ENCODE data around the gene ZNF277. TPM values are rescaled to one million over a fixed set of nuclear protein-coding genes. Genes with fewer than 3 reads are reported as not detected.

The ZNF277 gene
- total RNA-seq, 1 donor from 2014 or later = 23.7 TPM

GRCh38 chr7:112185005-112185834 lies 21.3 kb upstream of the ZNF277 start:
- H3K4me3 Mint-ChIP-seq = no peak overlapping the region

GRCh38 chr7:112186300-112186699 lies 20.2 kb upstream of the ZNF277 start:
- peaks cover 22% of the 10 kb centered on the region for H3K4me1 Mint-ChIP-seq
- TF ChIP-seq CTCF (IDR thresholded peaks at IDR 0.05; ENCODE audit: unreplicated experiment) = no peak

More at GRCh38 chr7:112185005-112185834, 21.3 kb upstream of the ZNF277 start:
- H3K4me1 Mint-ChIP-seq = peaks cover 22% of the 10 kb centered on the region
- no peak for DNase-seq (ENCODE audit: low spot score in 2 of 2, unreplicated experiment in 2 of 2)
- H3K9me3 Mint-ChIP-seq = no peaks in the 10 kb centered on the region
- no peaks in the 10 kb centered on the region for H3K27me3 Mint-ChIP-seq (ENCODE audit: low read depth)
- no peaks in the 10 kb centered on the region for H3K36me3 Mint-ChIP-seq
- TF ChIP-seq CTCF (IDR thresholded peaks at IDR 0.05; ENCODE audit: unreplicated experiment) = no peak
- H3K27ac Mint-ChIP-seq = no peak overlapping the region

GRCh38 chr7:112188257-112188656 lies 18.2 kb upstream of the ZNF277 start:
- peaks cover 12% of the 10 kb centered on the region for H3K4me1 Mint-ChIP-seq
- no peaks in the 10 kb centered on the region for H3K36me3 Mint-ChIP-seq
- no peaks in the 10 kb centered on the region for H3K9me3 Mint-ChIP-seq
- TF ChIP-seq CTCF (IDR thresholded peaks at IDR 0.05; ENCODE audit: unreplicated experiment) = no peak
- no peak for DNase-seq (ENCODE audit: low spot score in 2 of 2, unreplicated experiment in 2 of 2)
- no peak overlapping the region for H3K4me3 Mint-ChIP-seq
- no peaks in the 10 kb centered on the region for H3K27me3 Mint-ChIP-seq (ENCODE audit: low read depth)
- H3K27ac Mint-ChIP-seq = no peak overlapping the region

More at GRCh38 chr7:112186300-112186699, 20.2 kb upstream of the ZNF277 start:
- H3K9me3 Mint-ChIP-seq = no peaks in the 10 kb centered on the region
- no peaks in the 10 kb centered on the region for H3K36me3 Mint-ChIP-seq
- no peak for DNase-seq (ENCODE audit: low spot score in 2 of 2, unreplicated experiment in 2 of 2)
- H3K4me3 Mint-ChIP-seq = no peak overlapping the region
- H3K27me3 Mint-ChIP-seq (ENCODE audit: low read depth) = no peaks in the 10 kb centered on the region
- no peak overlapping the region for H3K27ac Mint-ChIP-seq

- no peak overlapping the region for H3K4me3 Mint-ChIP-seq
- H3K27me3 Mint-ChIP-seq (ENCODE audit: low read depth) = no peaks in the 10 kb centered on the region
- no peak overlapping the region for H3K27ac Mint-ChIP-seq
- H3K9me3 Mint-ChIP-seq = peaks cover 7% of the 10 kb centered on the region
- H3K36me3 Mint-ChIP-seq = no peaks in the 10 kb centered on the region
- no peak for TF ChIP-seq CTCF (IDR thresholded peaks at IDR 0.05; ENCODE audit: unreplicated experiment)
- H3K4me1 Mint-ChIP-seq = peaks cover 10% of the 10 kb centered on the region
- no peak for DNase-seq (ENCODE audit: low spot score in 2 of 2, unreplicated experiment in 2 of 2)
These were observed 16.8 kb upstream of the ZNF277 start for GRCh38 chr7:112189691-112190090.

GRCh38 chr7:112190120-112190519 lies 16.4 kb upstream of the ZNF277 start:
- Mint-ChIP-seq H3K9me3 (peaks cover 7% of the 10 kb centered on the region), H3K4me1 (peaks cover 9% of the 10 kb centered on the region), H3K27ac (no peak overlapping the region), H3K4me3 (no peak overlapping the region), H3K36me3 (no peaks in the 10 kb centered on the region), H3K27me3 (ENCODE audit: low read depth) (no peaks in the 10 kb centered on the region)
- TF ChIP-seq CTCF (IDR thresholded peaks at IDR 0.05; ENCODE audit: unreplicated experiment) = no peak
- DNase-seq (ENCODE audit: low spot score in 2 of 2, unreplicated experiment in 2 of 2) = no peak
